ENCODE measurements around the gene PCGF5.

Gene PCGF5

DNA sequence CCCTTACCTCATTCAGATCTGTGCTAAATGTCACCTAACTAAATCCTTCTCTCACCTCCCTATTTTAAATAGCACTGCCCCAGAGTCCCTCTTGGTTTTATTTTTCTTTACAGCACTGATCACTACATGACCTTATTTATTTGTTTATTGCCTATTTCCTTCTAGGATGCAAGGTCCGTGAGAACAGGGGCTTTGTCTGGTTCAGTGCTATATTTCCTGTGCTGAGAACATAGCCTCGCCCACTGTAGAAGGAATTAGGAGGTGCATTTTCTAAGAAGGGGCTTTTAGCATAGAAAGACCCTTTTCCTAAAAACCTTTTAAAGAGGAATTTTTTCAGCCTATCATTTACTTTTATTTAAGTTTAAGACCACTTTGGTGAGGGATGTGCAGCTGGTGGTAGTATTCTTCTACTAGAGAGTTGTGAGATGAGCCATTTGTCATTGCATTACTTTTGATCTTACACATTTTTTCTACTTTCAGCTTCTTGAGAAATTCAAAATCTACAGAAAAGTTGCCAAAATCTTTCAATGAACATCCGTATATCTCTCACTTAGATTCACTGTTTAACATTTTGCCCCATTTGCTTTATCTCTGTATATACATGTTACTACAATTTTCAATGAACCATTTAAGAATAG is 13.5 kb upstream of the PCGF5 start:
- TF ChIP-seq, protein P1, sequence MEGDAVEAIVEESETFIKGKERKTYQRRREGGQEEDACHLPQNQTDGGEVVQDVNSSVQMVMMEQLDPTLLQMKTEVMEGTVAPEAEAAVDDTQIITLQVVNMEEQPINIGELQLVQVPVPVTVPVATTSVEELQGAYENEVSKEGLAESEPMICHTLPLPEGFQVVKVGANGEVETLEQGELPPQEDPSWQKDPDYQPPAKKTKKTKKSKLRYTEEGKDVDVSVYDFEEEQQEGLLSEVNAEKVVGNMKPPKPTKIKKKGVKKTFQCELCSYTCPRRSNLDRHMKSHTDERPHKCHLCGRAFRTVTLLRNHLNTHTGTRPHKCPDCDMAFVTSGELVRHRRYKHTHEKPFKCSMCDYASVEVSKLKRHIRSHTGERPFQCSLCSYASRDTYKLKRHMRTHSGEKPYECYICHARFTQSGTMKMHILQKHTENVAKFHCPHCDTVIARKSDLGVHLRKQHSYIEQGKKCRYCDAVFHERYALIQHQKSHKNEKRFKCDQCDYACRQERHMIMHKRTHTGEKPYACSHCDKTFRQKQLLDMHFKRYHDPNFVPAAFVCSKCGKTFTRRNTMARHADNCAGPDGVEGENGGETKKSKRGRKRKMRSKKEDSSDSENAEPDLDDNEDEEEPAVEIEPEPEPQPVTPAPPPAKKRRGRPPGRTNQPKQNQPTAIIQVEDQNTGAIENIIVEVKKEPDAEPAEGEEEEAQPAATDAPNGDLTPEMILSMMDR (IDR thresholded peaks at IDR 0.05): no peak
- Histone ChIP-seq H3K36me3 (ENCODE audit: control insufficient read depth, insufficient read depth, low read length) (no peaks in the 10 kb centered on the region), H3K4me1 (peaks cover 3% of the 10 kb centered on the region), H3K9ac (no peak overlapping the region), H3K79me2 (peaks cover 11% of the 10 kb centered on the region), H2AFZ (no peak overlapping the region), H3K4me2 (ENCODE audit: low read length) (no peak overlapping the region), H3K9me3 (ENCODE audit: control insufficient read depth, low read length) (no peaks in the 10 kb centered on the region), H3K4me3 (ENCODE audit: low read depth, low read length) (no peak overlapping the region), H3K27me3 (ENCODE audit: control insufficient read depth, insufficient read depth, low read length) (no peaks in the 10 kb centered on the region), H3K27ac (no peak overlapping the region)

GRCh38 chr10:91208642-91209041 is 11.8 kb upstream of the PCGF5 start:
- Histone ChIP-seq H3K36me3 (ENCODE audit: control insufficient read depth, insufficient read depth, low read length) (no peaks in the 10 kb centered on the region), H3K9me3 (ENCODE audit: control insufficient read depth, low read length) (no peaks in the 10 kb centered on the region), H3K4me2 (ENCODE audit: low read length) (no peak overlapping the region), H3K4me1 (peaks cover 3% of the 10 kb centered on the region), H3K9ac (no peak overlapping the region), H3K79me2 (peaks cover 8% of the 10 kb centered on the region), H3K4me3 (ENCODE audit: low read depth, low read length) (no peak overlapping the region), H3K27ac (no peak overlapping the region), H2AFZ (no peak overlapping the region), H3K27me3 (ENCODE audit: control insufficient read depth, insufficient read depth, low read length) (no peaks in the 10 kb centered on the region)
- TF ChIP-seq, protein P1 (IDR thresholded peaks at IDR 0.05): peak; percentile 10

DNA sequence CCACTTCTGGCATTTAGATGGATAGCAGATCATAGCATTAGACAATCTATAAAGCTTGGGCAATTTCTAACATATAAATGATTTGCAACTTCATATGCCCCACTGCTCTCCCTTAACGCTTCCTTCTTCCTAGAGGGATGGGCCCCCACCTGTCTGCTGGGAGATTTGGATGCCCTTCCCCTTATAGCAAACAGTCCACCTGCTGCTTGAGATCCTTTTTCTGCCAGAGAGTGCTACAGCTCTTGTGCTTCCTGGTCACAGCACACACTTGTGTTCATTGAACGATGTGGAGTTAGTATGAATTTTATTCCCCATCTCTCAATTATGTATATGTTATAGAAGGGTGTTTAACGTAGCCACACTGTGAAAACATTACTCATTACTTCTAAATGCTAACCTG is 10.4 kb upstream of the PCGF5 start:
- Histone ChIP-seq H3K4me1 (peaks cover 3% of the 10 kb centered on the region), H3K9ac (no peak overlapping the region), H3K9me3 (ENCODE audit: control insufficient read depth, low read length) (no peaks in the 10 kb centered on the region), H3K36me3 (ENCODE audit: control insufficient read depth, insufficient read depth, low read length) (no peaks in the 10 kb centered on the region), H3K4me2 (ENCODE audit: low read length) (no peak overlapping the region), H3K27me3 (ENCODE audit: control insufficient read depth, insufficient read depth, low read length) (no peaks in the 10 kb centered on the region), H3K4me3 (ENCODE audit: low read depth, low read length) (no peak overlapping the region), H3K79me2 (peaks cover 16% of the 10 kb centered on the region), H2AFZ (no peak overlapping the region), H3K27ac (no peak overlapping the region)
- TF ChIP-seq, protein P1 (IDR thresholded peaks at IDR 0.05): no peak

DNA sequence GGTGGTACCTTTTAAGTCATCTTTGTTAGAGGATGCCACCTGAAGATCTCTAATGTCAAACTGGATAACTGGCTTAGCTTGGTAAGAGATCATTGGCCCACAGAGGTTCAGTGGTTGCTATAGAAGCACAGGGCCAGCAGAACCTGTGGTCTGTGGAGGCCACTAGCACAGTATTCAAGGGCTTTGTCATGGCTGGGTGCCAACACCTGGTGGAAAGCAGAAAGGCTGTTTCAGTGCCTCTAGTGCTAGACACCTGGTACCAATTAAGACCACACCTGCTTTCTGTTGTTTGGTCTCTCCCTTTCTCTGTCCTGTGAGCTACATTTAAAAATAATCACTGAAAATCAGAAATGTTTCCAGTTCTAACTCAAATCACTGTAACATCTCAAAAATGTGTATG is 10.0 kb upstream of the PCGF5 start:
- H3K9me3 ChIP-seq (ENCODE audit: control insufficient read depth, low read length): no peaks in the 10 kb centered on the region
- peaks cover 3% of the 10 kb centered on the region for H3K4me1 ChIP-seq
- no peaks in the 10 kb centered on the region for H3K27me3 ChIP-seq (ENCODE audit: control insufficient read depth, insufficient read depth, low read length)
- TF ChIP-seq, protein P1 (IDR thresholded peaks at IDR 0.05): no peak
- no peak overlapping the region for H2AFZ ChIP-seq
- no peak overlapping the region for H3K4me2 ChIP-seq (ENCODE audit: low read length)
- no peak overlapping the region for H3K9ac ChIP-seq
- no peaks in the 10 kb centered on the region for H3K36me3 ChIP-seq (ENCODE audit: control insufficient read depth, insufficient read depth, low read length)
- no peak overlapping the region for H3K4me3 ChIP-seq (ENCODE audit: low read depth, low read length)
- no peak overlapping the region for H3K27ac ChIP-seq
- peaks cover 16% of the 10 kb centered on the region for H3K79me2 ChIP-seq

DNA sequence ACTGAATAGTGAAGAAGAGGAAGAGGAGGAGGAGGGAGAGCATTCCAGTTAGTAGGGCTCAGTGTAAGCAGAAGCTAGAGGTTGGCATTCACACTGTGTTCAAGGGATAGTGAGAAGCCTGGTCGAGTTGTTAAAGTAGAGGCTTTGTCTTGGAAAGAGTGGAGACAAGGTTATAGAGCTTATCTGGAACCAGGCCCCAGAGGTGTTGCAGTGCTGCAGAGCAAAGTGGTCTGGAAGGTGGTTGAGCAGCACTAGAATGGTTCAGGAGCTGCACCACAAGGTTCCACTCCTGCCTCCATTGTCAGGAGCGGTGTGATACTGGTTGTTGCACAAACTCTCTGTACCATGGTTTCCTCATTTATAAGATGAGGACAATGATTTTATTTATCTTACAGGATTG is 8.8 kb upstream of the PCGF5 start:
- H3K79me2 ChIP-seq: peaks cover 18% of the 10 kb centered on the region
- no peaks in the 10 kb centered on the region for H3K9me3 ChIP-seq (ENCODE audit: control insufficient read depth, low read length)
- no peaks in the 10 kb centered on the region for H3K36me3 ChIP-seq (ENCODE audit: control insufficient read depth, insufficient read depth, low read length)
- peaks cover 3% of the 10 kb centered on the region for H3K4me1 ChIP-seq
- H3K27me3 ChIP-seq (ENCODE audit: control insufficient read depth, insufficient read depth, low read length): no peaks in the 10 kb centered on the region
- TF ChIP-seq, protein P1 (IDR thresholded peaks at IDR 0.05): no peak
- no peak overlapping the region for H3K9ac ChIP-seq
- H3K4me3 ChIP-seq (ENCODE audit: low read depth, low read length): no peak overlapping the region
- no peak overlapping the region for H3K27ac ChIP-seq
- no peak overlapping the region for H3K4me2 ChIP-seq (ENCODE audit: low read length)
- H2AFZ ChIP-seq: no peak overlapping the region
